Right lobe of liver (tissue), 4 donors: ENCODE data around the gene NUTM2G.
"Not testable (repeated sequence)": the region's sequence is repeated elsewhere in the genome, so short reads cannot be mapped to it uniquely, and the experiment has no call there.

ENCODE experiments used
- POLR2A ChIP-seq: fragments of 450-650 bp; IDR thresholded peaks from one replicate; pipeline ENCODE4 v1.6.1; 2017; ENCODE audit warnings: antibody characterized with exemption, mild to moderate bottlenecking
- TF ChIP-seq, protein P1 (sequence below), 4 donors: fragments of 200-600 bp in 3 of 4; fragments of 450-650 bp in 1 of 4; IDR thresholded peaks; one replicate each; pipeline versions ENCODE4 v1.5.1 to v1.8.0; 2016 to 2022; ENCODE audit warnings: antibody characterized with exemption in 4 of 4, mild to moderate bottlenecking in 2 of 4
- donor health status: DM: no; HTN: no; CAD: no.
- donor health status: DM: no; HTN: no; CAD: no.
- donor health status: DM: no; HTN: yes; CAD: no.

DNA sequence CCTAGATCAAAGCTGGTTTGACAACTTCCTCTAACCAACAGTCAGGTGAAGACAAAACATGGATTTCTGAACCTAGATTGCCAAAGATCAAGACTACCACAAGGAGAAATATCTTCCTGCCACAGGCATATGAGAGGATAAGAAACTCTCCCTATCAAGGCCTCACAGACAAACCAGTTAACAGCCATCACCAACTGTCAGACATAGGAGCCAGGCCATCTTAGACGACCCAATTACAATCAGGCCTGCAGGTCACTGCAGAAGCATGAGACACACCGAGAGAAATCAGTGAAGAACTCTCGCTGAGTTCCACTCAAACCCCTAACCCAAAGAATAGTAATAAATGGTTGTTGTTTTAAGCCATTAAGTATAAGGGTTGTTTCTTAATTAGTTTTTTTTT is 45.4 kb downstream of the NUTM2G start:
- TF ChIP-seq, protein P1, sequence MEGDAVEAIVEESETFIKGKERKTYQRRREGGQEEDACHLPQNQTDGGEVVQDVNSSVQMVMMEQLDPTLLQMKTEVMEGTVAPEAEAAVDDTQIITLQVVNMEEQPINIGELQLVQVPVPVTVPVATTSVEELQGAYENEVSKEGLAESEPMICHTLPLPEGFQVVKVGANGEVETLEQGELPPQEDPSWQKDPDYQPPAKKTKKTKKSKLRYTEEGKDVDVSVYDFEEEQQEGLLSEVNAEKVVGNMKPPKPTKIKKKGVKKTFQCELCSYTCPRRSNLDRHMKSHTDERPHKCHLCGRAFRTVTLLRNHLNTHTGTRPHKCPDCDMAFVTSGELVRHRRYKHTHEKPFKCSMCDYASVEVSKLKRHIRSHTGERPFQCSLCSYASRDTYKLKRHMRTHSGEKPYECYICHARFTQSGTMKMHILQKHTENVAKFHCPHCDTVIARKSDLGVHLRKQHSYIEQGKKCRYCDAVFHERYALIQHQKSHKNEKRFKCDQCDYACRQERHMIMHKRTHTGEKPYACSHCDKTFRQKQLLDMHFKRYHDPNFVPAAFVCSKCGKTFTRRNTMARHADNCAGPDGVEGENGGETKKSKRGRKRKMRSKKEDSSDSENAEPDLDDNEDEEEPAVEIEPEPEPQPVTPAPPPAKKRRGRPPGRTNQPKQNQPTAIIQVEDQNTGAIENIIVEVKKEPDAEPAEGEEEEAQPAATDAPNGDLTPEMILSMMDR (IDR thresholded peaks at IDR 0.05) = not testable (repeated sequence)
- TF ChIP-seq POLR2A = not testable (repeated sequence)
